Suppressor macrophage treated with lipopolysaccharide for 1 hour (primary cell): ENCODE data around the gene GMDS.
A peak's percentile ranks its signal among the peaks of the same experiment; 100 is the strongest.

Experiments used
- DNase-seq, 3 donors: peaks; one replicate each; pipeline ENCODE4 v3.0.0-alpha.2; 2020 to 2022

The GMDS gene

GRCh38 chr6:2173203-2173961 lies 72.0 kb downstream of the GMDS start:
- DNase-seq = no peak

GRCh38 chr6:2171728-2172127 lies 73.7 kb downstream of the GMDS start:
- no peak for DNase-seq

- no peak for DNase-seq
Observed at GRCh38 chr6:2168480-2168879, 76.9 kb downstream of the GMDS start.

GRCh38 chr6:2166717-2167116 lies 78.7 kb downstream of the GMDS start:
- no peak for DNase-seq

GRCh38 chr6:2165286-2165685 lies 80.1 kb downstream of the GMDS start:
- no peak for DNase-seq

GRCh38 chr6:2164481-2164880 lies 80.9 kb downstream of the GMDS start:
- DNase-seq = no peak

GRCh38 chr6:2162079-2162445 lies 83.3 kb downstream of the GMDS start:
- no peak for DNase-seq

GRCh38 chr6:2158596-2159271 lies 86.7 kb downstream of the GMDS start:
- DNase-seq = no peak

GRCh38 chr6:2157441-2158127 lies 87.8 kb downstream of the GMDS start:
- peak; percentile 32 to 53 (median 32) for DNase-seq

- DNase-seq = peak in 1 of 3 donors; percentile 6
Observed at GRCh38 chr6:2155206-2155605, 90.2 kb downstream of the GMDS start.

- no peak for DNase-seq
Observed at GRCh38 chr6:2149361-2150006, 95.9 kb downstream of the GMDS start.

GRCh38 chr6:2148748-2149147 lies 96.7 kb downstream of the GMDS start:
- no peak for DNase-seq

GRCh38 chr6:2147766-2148448 lies 97.5 kb downstream of the GMDS start:
- no peak for DNase-seq

- no peak for DNase-seq
Observed at GRCh38 chr6:2147261-2147660, 98.1 kb downstream of the GMDS start.

- no peak for DNase-seq
Observed at GRCh38 chr6:2144210-2144609, 101.2 kb downstream of the GMDS start.

GRCh38 chr6:2141644-2142290 lies 103.6 kb downstream of the GMDS start:
- DNase-seq = peak in 1 of 3 donors; percentile 26

- DNase-seq = no peak
Observed at GRCh38 chr6:2140438-2141128, 104.8 kb downstream of the GMDS start.

- no peak for DNase-seq
Observed at GRCh38 chr6:2135401-2135800, 110.0 kb downstream of the GMDS start.

GRCh38 chr6:2134554-2134953 lies 110.9 kb downstream of the GMDS start:
- DNase-seq = no peak

GRCh38 chr6:2133716-2134310 lies 111.6 kb downstream of the GMDS start:
- DNase-seq = no peak

- no peak for DNase-seq
Observed at GRCh38 chr6:2132916-2133315, 112.5 kb downstream of the GMDS start.
